Stomach (tissue), 9 donors: ENCODE measurements around the gene UPP2. TPM values are rescaled to one million over a fixed set of nuclear protein-coding genes. Genes with fewer than 3 reads are reported as not detected.

Experiments
- DNase-seq, 2 donors: peaks; one replicate each; pipeline versions ENCODE4 v3.0.0 to v3.0.0-alpha.2; 2013 to 2019
- H3K27ac ChIP-seq, 5 donors: fragments of 200-600 bp in 4 of 5; sonication (generic) in 4 of 5; one replicate each; pipeline ENCODE4 v1.5.1; 2013 to 2019; ENCODE audit warnings: mild to moderate bottlenecking in 1 of 5, moderate library complexity in 1 of 5
- H3K27me3 ChIP-seq, 3 donors: fragments of 200-600 bp; sonication (generic); one replicate each; pipeline ENCODE4 v1.5.1; 2017 to 2019; ENCODE audit warnings: mixed run types in 1 of 3
- H3K36me3 ChIP-seq, 4 donors: fragments of 200-600 bp; sonication (generic); 1 replicate in 3 of 4; 2 replicates in 1 of 4; pipeline ENCODE4 v1.5.1; 2016 to 2019
- H3K4me1 ChIP-seq, 4 donors: fragments of 200-600 bp; sonication (generic); one replicate each; pipeline ENCODE4 v1.5.1; 2016 to 2019
- H3K4me3 ChIP-seq, 4 donors: fragments of 200-600 bp; sonication (generic) in 3 of 4; one replicate each; pipeline ENCODE4 v1.5.1; 2016 to 2019; ENCODE audit warnings: mild to moderate bottlenecking in 1 of 4
- H3K9me3 ChIP-seq, 4 donors: fragments of 200-600 bp; sonication (generic); one replicate each; pipeline ENCODE4 v1.5.1; 2016 to 2019
- EP300 ChIP-seq: sonication (generic); formaldehyde crosslinking; IDR thresholded peaks from one replicate; pipeline ENCODE4 v1.6.1; 2017; ENCODE audit warnings: antibody characterized with exemption
- POLR2A ChIP-seq, 4 donors: fragments of 450-650 bp; IDR thresholded peaks; one replicate each; pipeline ENCODE4 v1.6.1; 2016; ENCODE audit warnings: antibody characterized with exemption in 4 of 4, control low read depth in 2 of 4, mild to moderate bottlenecking in 1 of 4, moderate library complexity in 1 of 4
- POLR2AphosphoS5 ChIP-seq, 3 donors: sonication (generic); formaldehyde crosslinking; IDR thresholded peaks; one replicate each; pipeline ENCODE4 v1.6.1; 2016; ENCODE audit warnings: antibody characterized with exemption in 3 of 3
- WGBS, 5 donors: extraction: QIAGEN DNeasy Blood & Tissue Kit in 3 of 5; methylation state at CpG; one replicate each; pipeline versions ENCODE4 v1.1.5 to v1.1.7; 2013 to 2018; 5-methylcytosine and 5-hydroxymethylcytosine counted together
- intact Hi-C: fragments of 100-400 bp; cut with DNase I; formaldehyde crosslinking; loops from one replicate; pipeline ENCODE4 v1.15.1; 2023; ENCODE audit warnings: low total_unique reads
- polyA plus RNA-seq, 3 donors: library from polyadenylated mRNA; stranded (reverse); fragments of 200-250 nt; gene quantifications; one replicate each; pipeline ENCODE4 v1.2.3, GENCODE V29; 2013
- total RNA-seq, 5 donors: library from RNA; depleted of rRNA; stranded (reverse); fragments of >200 nt; gene quantifications; one replicate each; pipeline versions ENCODE4 v1.1.0 to v1.2.3, GENCODE V29; 2014 to 2016
- TF ChIP-seq, protein P1 (sequence below), 7 experiments: fragments of 450-650 bp in 4 of 7; fragments of 200-600 bp in 3 of 7; sonication (generic) in 3 of 7; IDR thresholded peaks; one replicate each; pipeline ENCODE4 v1.5.1; 2016 to 2019; ENCODE audit warnings: antibody characterized with exemption in 7 of 7, control low read depth in 2 of 7, mild to moderate bottlenecking in 1 of 7
- donor health status: healthy with polysubstance abuse.
- donor health status: Bipolar disorder and iron deficiency.
- donor health status: healthy.

UPP2 gene
- total and polyA plus RNA-seq, 8 donors = not detected

- intact Hi-C loops = no loop called here
- Histone ChIP-seq H3K27me3 (no peaks in the 10 kb centered on the region), H3K36me3 (no peaks in the 10 kb centered on the region), H3K27ac (no peak overlapping the region), H3K4me1 (no peaks in the 10 kb centered on the region), H3K9me3 (peaks cover 0 to 5% (median 0%) of the 10 kb centered on the region in 4 donors), H3K4me3 (no peak overlapping the region)
- WGBS, 5 donors = 77 to 81% (median 79%) methylated on average over 5 of the region's 5 CpGs
- no peak for DNase-seq
- TF ChIP-seq POLR2AphosphoS5 (IDR thresholded peaks at IDR 0.05) = no peak
- TF ChIP-seq EP300 = no peak
- TF ChIP-seq, protein P1, sequence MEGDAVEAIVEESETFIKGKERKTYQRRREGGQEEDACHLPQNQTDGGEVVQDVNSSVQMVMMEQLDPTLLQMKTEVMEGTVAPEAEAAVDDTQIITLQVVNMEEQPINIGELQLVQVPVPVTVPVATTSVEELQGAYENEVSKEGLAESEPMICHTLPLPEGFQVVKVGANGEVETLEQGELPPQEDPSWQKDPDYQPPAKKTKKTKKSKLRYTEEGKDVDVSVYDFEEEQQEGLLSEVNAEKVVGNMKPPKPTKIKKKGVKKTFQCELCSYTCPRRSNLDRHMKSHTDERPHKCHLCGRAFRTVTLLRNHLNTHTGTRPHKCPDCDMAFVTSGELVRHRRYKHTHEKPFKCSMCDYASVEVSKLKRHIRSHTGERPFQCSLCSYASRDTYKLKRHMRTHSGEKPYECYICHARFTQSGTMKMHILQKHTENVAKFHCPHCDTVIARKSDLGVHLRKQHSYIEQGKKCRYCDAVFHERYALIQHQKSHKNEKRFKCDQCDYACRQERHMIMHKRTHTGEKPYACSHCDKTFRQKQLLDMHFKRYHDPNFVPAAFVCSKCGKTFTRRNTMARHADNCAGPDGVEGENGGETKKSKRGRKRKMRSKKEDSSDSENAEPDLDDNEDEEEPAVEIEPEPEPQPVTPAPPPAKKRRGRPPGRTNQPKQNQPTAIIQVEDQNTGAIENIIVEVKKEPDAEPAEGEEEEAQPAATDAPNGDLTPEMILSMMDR (IDR thresholded peaks at IDR 0.05) = no peak
- TF ChIP-seq POLR2A (IDR thresholded peaks at IDR 0.05) = no peak
These were observed 40.7 kb upstream of the UPP2 start for GRCh38 chr2:158060835-158061435.

DNA sequence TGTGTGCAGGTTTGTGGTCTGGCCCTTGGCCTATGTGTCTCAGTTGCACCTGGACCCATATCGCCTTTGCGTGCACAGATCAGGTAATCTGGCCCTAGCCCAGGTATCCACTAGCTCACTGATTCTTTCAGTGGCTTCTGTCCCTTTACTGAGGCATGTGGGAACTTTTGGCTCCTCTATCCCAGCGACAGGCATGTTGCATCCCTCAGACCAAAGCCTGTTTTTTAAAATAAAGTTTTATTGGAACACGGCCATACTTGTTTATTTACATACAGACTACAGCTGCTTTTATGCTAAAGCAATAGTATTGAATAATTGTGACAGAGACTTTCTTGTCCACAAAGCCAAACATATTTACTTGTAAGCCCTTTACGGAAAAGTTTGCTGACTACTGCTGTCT is 39.9 kb upstream of the UPP2 start:
- no peaks in the 10 kb centered on the region for H3K27me3 ChIP-seq
- 89 to 93% (median 91%) methylated on average over 5 of the region's 5 CpGs for WGBS, 5 donors
- H3K36me3 ChIP-seq = no peaks in the 10 kb centered on the region
- intact Hi-C loops = no loop called here
- TF ChIP-seq EP300 = no peak
- H3K27ac ChIP-seq = no peak overlapping the region
- H3K4me3 ChIP-seq = no peak overlapping the region
- peaks cover 0 to 5% (median 0%) of the 10 kb centered on the region in 4 donors for H3K9me3 ChIP-seq
- no peak for DNase-seq
- no peaks in the 10 kb centered on the region for H3K4me1 ChIP-seq

DNA sequence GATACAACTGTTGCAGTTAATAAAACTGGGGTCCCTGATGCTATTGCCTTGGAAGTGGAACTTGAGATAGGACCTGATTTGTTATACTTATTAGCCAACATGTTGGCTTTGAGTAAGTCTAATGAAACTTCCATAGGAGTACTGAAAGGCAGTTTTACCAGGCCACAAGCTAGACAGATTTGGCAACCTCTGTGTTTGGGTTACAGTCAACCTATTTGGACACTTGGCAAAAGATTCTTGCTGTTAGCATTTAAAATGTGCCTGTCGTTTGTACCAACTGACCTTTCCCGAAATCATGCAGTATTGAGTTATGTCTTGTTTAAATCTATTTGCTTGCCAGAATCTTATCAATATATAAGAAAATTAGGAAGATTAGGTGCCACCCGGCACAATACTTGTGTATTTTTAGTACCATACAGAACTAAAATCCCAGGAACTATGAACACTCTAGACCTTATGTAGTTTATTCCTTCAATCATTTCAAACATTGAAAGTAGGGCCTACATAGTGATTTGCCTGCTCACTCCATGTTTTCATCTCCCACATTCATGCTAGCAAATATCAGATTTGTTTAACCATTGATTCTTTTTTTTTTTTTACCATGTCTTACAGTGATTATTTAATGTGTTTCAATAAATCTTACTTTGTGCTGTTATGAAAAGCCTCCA is 35.5 kb upstream of the UPP2 start:
- WGBS, 5 donors = 36 to 72% (median 48%) methylated on average over 3 of the region's 3 CpGs
- Histone ChIP-seq H3K36me3 (no peaks in the 10 kb centered on the region), H3K27me3 (no peaks in the 10 kb centered on the region), H3K27ac (no peak overlapping the region), H3K9me3 (peaks cover 0 to 5% (median 0%) of the 10 kb centered on the region in 4 donors), H3K4me1 (no peaks in the 10 kb centered on the region), H3K4me3 (no peak overlapping the region)
- no peak for DNase-seq
- intact Hi-C loops = no loop called here
- TF ChIP-seq POLR2AphosphoS5 (IDR thresholded peaks at IDR 0.05) (no peak), POLR2A (IDR thresholded peaks at IDR 0.05) (no peak), EP300 (no peak)
- TF ChIP-seq, protein P1 (IDR thresholded peaks at IDR 0.05) = no peak

GRCh38 chr2:158071018-158071417 is 30.7 kb upstream of the UPP2 start:
- 89 to 93% (median 92%) methylated on average over 5 of the region's 5 CpGs for WGBS, 5 donors
- DNase-seq = no peak
- TF ChIP-seq, protein P1 (IDR thresholded peaks at IDR 0.05) = no peak
- no peak for TF ChIP-seq EP300
- no peak for TF ChIP-seq POLR2AphosphoS5 (IDR thresholded peaks at IDR 0.05)
- TF ChIP-seq POLR2A (IDR thresholded peaks at IDR 0.05) = no peak
- Histone ChIP-seq H3K27me3 (no peaks in the 10 kb centered on the region), H3K36me3 (no peaks in the 10 kb centered on the region), H3K9me3 (no peaks in the 10 kb centered on the region), H3K4me1 (no peaks in the 10 kb centered on the region), H3K27ac (no peak overlapping the region), H3K4me3 (no peak overlapping the region)
- intact Hi-C loops = no loop called here

- H3K4me3 ChIP-seq = no peak overlapping the region
These were observed 29.3 kb upstream of the UPP2 start for GRCh38 chr2:158072361-158072760.

More at GRCh38 chr2:158072361-158072760, 29.3 kb upstream of the UPP2 start:
- WGBS, 5 donors = 69 to 92% (median 82%) methylated on average over 1 of the region's 1 CpG
- H3K4me1 ChIP-seq = no peaks in the 10 kb centered on the region
- TF ChIP-seq, protein P1 (IDR thresholded peaks at IDR 0.05) = no peak
- no peak for TF ChIP-seq EP300
- TF ChIP-seq POLR2A (IDR thresholded peaks at IDR 0.05) = no peak
- no peak for TF ChIP-seq POLR2AphosphoS5 (IDR thresholded peaks at IDR 0.05)
- intact Hi-C loops = no loop called here
- DNase-seq = no peak
- H3K27me3 ChIP-seq = no peaks in the 10 kb centered on the region
- H3K27ac ChIP-seq = no peak overlapping the region
- no peaks in the 10 kb centered on the region for H3K36me3 ChIP-seq
- H3K9me3 ChIP-seq = peaks cover 0 to 9% (median 3%) of the 10 kb centered on the region in 4 donors
